GM23338 (cell line): ENCODE measurements around the gene CSNK1A1.

Experiments
- CREB1 ChIP-seq: fragments of 250-450 bp; sonication (Bioruptor Pico); IDR thresholded peaks from 2 replicates; pipeline ENCODE4 v1.5.0; 2020; ENCODE audit warnings: low read depth, mild to moderate bottlenecking, moderate library complexity
- CTCF ChIP-seq, 2 experiments: fragments of 200-600 bp in 1 of 2; sonication (generic) in 1 of 2; conservative IDR thresholded peaks; 2 replicates each; pipeline versions ENCODE4 v1.5.1 to v1.6.1; 2016 to 2017; ENCODE audit warnings: antibody characterized with exemption in 2 of 2, low read depth in 2 of 2, mild to moderate bottlenecking in 2 of 2, moderate library complexity in 1 of 2
- ETS1 ChIP-seq: IDR thresholded peaks from 2 replicates; pipeline ENCODE4 v1.6.1; 2016; ENCODE audit warnings: antibody characterized with exemption
- EZH2 ChIP-seq: fragments of 200-600 bp; sonication (generic); IDR thresholded peaks from one replicate; pipeline ENCODE4 v1.8.0; 2017; ENCODE audit warnings: antibody characterized with exemption, mild to moderate bottlenecking, low read depth; ENCODE audit not compliant: unreplicated experiment
- EZH2phosphoT487 ChIP-seq: fragments of 200-600 bp; sonication (generic); IDR thresholded peaks from one replicate; pipeline ENCODE4 v1.8.1; 2018; ENCODE audit warnings: antibody characterized with exemption; ENCODE audit not compliant: unreplicated experiment
- JUNB ChIP-seq: IDR thresholded peaks from one replicate; pipeline ENCODE4 v1.6.1; 2016; ENCODE audit warnings: antibody characterized with exemption; ENCODE audit not compliant: unreplicated experiment
- NANOG ChIP-seq: IDR thresholded peaks from 2 replicates; pipeline ENCODE4 v1.6.1; 2016; ENCODE audit warnings: antibody characterized with exemption, borderline replicate concordance
- POLR2AphosphoS5 ChIP-seq: IDR thresholded peaks from 2 replicates; pipeline ENCODE4 v1.6.1; 2016; ENCODE audit warnings: antibody characterized with exemption, low read depth
- REST ChIP-seq: IDR thresholded peaks from one replicate; pipeline ENCODE4 v1.6.1; 2018; ENCODE audit warnings: antibody characterized with exemption; ENCODE audit not compliant: unreplicated experiment
- STAT1 ChIP-seq: IDR thresholded peaks from one replicate; pipeline ENCODE4 v1.6.1; 2016; ENCODE audit warnings: antibody characterized with exemption; ENCODE audit not compliant: unreplicated experiment
- ZNF114 ChIP-seq: fragments of 250-450 bp; sonication (Bioruptor Pico); IDR thresholded peaks from 2 replicates; pipeline ENCODE4 v1.5.0; 2020; ENCODE audit warnings: mild to moderate bottlenecking, moderate library complexity
- ZNF331 ChIP-seq: fragments of 250-450 bp; sonication (Bioruptor Pico); IDR thresholded peaks from 2 replicates; pipeline ENCODE4 v1.5.0; 2020; ENCODE audit warnings: low read depth, mild to moderate bottlenecking, moderate library complexity

DNA sequence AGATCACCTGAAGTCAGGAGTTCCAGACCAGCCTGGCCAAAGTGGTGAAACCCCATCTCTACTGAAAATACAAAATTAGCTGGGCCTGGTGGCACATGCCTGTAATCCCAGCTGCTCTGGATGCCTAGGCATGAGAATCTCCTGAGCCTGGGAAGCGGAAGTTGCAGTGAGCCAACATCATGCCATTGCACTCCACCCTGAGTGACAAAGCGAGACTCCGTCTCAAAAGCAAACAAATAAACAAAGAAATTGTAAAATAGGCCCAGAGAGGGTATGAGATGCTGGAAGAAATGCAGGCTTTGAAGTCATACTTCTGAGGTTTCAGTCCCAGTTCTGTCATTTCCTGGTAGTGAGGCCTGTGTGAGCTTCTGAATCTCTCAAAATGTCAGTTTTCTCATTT, 24.8 kb upstream of the CSNK1A1 start:
- TF ChIP-seq CTCF (conservative IDR thresholded peaks at IDR 0.05; ENCODE audit: low read depth in 2 of 2) (no peak), ZNF114 (CRISPR knock-in tag) (no peak), ZNF331 (CRISPR knock-in tag) (no peak), EZH2 (no peak), POLR2AphosphoS5 (no peak), REST (no peak), EZH2phosphoT487 (no peak), CREB1 (CRISPR knock-in tag) (no peak), JUNB (no peak), ETS1 (no peak), STAT1 (no peak), NANOG (no peak)
